BJ (cell line): ENCODE measurements around the gene SPAM1. TPM values are rescaled to one million over a fixed set of nuclear protein-coding genes. Genes with fewer than 3 reads are reported as not detected.

Experiments
- CTCF ChIA-PET: fragments of 350-600 bp; formaldehyde crosslinking; extraction: SDS; loops from one replicate; lab custom pipeline; 2021; ENCODE audit warnings: antibody characterized with exemption, inconsistent platforms; lab: Yijun Ruan, JAX
- POLR2A ChIA-PET: fragments of 300-600 bp; sonication (Branson Sonifier 250); formaldehyde crosslinking; extraction: SDS; loops from one replicate; lab custom pipeline; 2021; ENCODE audit warnings: antibody characterized with exemption; lab: Charles Lee
- DNase-seq: peaks from one replicate; pipeline ENCODE4 v3.0.0-alpha.2; 2011; ENCODE audit warnings: low read depth
- H3K27me3 ChIP-seq: 2 replicates; pipeline ENCODE4 v1.6.0; 2011; ENCODE audit warnings: low read length; ENCODE audit not compliant: control insufficient read depth, insufficient read depth
- H3K36me3 ChIP-seq: 2 replicates; pipeline ENCODE4 v1.5.1; 2011; ENCODE audit warnings: low read length; ENCODE audit not compliant: control insufficient read depth, insufficient read depth
- H3K4me3 ChIP-seq: 2 replicates; pipeline ENCODE4 v1.5.1; 2011; ENCODE audit warnings: low read depth, mild to moderate bottlenecking, control low read depth, low read length
- polyA plus RNA-seq: library from polyadenylated mRNA; depleted of rRNA; stranded (reverse); fragments of >200 nt; gene quantifications from 2 replicates; pipeline ENCODE4 v1.2.3, GENCODE V29; 2011
- TF ChIP-seq, protein P1 (sequence below): IDR thresholded peaks from 2 replicates; pipeline ENCODE4 v1.5.1; 2011; ENCODE audit warnings: low read depth, mild to moderate bottlenecking, control low read depth, inconsistent platforms, low read length, moderate library complexity; ENCODE audit not compliant: insufficient read depth

The SPAM1 gene
- polyA plus RNA-seq, 1 experiment, result not detected

DNA sequence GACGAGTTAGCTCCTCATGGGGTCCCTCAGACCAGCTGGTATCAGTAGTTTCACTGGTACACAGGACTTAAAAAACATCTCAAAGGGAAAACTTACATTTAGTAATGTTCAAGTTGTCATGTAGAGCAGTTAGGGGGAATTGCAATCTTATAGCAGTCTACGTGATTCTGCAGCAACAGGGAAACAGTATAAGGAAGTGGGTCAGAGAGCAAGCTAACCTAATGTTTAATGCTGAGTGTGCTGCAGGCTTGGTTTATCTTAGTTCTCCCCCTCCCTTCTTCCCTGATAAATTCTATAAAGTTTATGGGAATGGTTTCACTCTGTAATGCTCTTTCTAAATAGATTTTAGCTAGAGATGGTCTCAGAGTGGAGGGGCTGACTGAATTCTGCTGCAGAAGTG is 11.3 kb downstream of the SPAM1 start:
- no peaks in the 10 kb centered on the region for H3K36me3 ChIP-seq
- H3K27me3 ChIP-seq, result no peaks in the 10 kb centered on the region
- no peak overlapping the region for H3K4me3 ChIP-seq
- ChIA-PET POLR2A (no interaction called here), CTCF (no interaction called here)
- DNase-seq, result no peak
- TF ChIP-seq, protein P1, sequence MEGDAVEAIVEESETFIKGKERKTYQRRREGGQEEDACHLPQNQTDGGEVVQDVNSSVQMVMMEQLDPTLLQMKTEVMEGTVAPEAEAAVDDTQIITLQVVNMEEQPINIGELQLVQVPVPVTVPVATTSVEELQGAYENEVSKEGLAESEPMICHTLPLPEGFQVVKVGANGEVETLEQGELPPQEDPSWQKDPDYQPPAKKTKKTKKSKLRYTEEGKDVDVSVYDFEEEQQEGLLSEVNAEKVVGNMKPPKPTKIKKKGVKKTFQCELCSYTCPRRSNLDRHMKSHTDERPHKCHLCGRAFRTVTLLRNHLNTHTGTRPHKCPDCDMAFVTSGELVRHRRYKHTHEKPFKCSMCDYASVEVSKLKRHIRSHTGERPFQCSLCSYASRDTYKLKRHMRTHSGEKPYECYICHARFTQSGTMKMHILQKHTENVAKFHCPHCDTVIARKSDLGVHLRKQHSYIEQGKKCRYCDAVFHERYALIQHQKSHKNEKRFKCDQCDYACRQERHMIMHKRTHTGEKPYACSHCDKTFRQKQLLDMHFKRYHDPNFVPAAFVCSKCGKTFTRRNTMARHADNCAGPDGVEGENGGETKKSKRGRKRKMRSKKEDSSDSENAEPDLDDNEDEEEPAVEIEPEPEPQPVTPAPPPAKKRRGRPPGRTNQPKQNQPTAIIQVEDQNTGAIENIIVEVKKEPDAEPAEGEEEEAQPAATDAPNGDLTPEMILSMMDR, result no peak

DNA sequence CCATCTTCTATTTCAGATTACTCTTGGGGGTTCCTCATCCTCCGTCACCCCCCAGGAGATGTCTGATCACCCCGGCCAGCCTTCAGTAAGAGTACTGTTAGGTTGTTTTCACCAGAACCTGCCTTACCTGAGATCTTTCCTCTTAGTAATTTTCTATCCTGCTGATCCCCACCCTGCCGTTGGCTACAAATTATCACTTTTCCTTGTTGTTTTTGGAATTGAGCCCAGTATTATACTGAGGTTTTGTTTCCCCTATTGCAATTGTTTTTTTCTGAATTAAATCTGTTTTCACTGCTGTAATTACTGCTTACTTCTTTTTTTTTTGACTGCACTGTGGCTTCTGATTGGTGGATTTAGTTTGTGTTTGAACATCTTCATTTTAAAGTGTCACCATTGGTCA is 14.7 kb downstream of the SPAM1 start:
- Histone ChIP-seq H3K36me3 (no peaks in the 10 kb centered on the region), H3K27me3 (no peaks in the 10 kb centered on the region), H3K4me3 (no peak overlapping the region)
- TF ChIP-seq, protein P1, result no peak
- ChIA-PET CTCF (no interaction called here), POLR2A (no interaction called here)
- DNase-seq, result no peak

DNA sequence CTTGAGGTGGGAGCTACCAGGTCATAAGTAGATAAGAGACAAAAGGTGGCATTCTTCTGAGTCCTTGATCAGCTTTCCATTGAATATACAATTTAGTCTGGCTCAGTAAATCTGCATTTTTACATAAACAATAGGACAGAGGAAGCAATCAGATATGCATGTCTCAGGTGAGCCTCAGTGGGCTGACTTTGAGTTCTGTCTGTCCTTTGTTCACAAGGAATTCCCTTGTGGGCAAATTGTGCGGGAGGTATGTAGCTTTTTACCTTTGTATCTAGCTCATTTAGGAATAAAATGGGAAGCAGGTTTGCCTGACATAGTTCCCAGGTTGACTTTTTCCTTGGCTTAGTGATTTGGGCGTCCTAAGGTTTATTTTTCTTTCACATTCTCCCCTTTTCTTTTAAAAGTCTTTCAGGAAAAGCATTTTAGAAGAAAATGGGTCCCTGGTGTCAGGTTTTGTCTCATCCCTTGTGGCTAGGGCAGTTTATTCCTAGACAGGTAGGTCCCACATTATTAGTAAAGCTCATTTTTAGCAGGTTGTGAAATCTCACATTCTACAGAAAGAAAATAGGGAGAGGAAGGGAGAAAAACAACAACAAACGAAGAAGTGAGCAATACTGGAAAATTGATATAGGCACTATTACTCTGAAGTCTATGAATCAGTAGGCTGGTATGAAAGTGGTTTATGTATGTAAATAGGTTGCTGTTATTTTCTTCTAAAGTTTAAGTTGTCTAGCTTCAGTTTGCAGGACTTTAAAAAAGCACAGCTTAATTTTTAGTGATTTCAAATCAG is 16.5 kb downstream of the SPAM1 start:
- no peaks in the 10 kb centered on the region for H3K27me3 ChIP-seq
- DNase-seq, result no peak
- ChIA-PET POLR2A (no interaction called here), CTCF (no interaction called here)
- no peaks in the 10 kb centered on the region for H3K36me3 ChIP-seq
- TF ChIP-seq, protein P1, result no peak
- H3K4me3 ChIP-seq, result no peak overlapping the region

DNA sequence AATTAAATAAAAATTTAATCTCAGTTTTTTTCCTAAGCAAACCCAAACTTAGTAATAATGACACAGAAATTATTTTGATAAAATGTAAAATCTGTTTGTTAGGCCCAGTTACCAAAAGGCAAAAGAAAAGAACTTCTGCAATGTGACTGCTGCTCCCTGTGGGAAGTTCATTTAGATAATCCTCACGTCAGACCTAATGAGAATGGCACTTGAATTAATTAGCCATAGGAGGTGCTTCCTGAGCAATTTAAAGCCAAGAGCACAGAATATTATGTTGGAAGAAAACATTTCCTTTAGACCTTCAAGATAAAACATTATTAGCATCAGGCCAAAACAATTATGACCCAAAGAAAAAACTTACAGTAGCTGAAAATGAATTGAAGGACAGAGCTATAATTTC is 19.4 kb downstream of the SPAM1 start:
- H3K4me3 ChIP-seq, result no peak overlapping the region
- no peaks in the 10 kb centered on the region for H3K27me3 ChIP-seq
- CTCF ChIA-PET, result no interaction called here
- H3K36me3 ChIP-seq, result no peaks in the 10 kb centered on the region
- TF ChIP-seq, protein P1, result no peak
- POLR2A ChIA-PET, result no interaction called here
- no peak for DNase-seq

DNA sequence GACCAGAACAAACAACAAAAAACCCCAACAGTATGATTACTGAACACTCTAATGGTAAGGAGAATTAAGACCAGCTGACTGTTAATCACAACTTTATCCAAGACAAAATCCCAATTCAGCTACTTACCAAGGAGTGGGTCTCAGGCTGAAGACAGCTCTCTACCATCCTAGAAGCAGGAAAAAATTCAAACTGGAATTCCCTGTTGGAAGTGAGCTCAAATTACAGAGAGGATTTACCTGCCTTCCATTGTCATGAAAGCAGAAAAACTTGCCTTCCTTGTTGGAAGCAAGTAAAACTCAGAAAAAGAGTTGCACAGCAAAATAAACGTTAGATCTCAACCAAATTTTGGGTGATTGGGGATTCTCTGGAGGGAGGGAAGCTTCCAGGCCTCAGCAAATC is 20.9 kb downstream of the SPAM1 start:
- ChIA-PET POLR2A (no interaction called here), CTCF (no interaction called here)
- Histone ChIP-seq H3K36me3 (no peaks in the 10 kb centered on the region), H3K27me3 (no peaks in the 10 kb centered on the region), H3K4me3 (no peak overlapping the region)
- DNase-seq, result no peak
- TF ChIP-seq, protein P1, result no peak
